ENCODE results near the gene USH2A.

- TF ChIP-seq CTCF (IDR thresholded peaks at IDR 0.05) (no peak), POLR2A (IDR thresholded peaks at IDR 0.05) (no peak), EP300 (IDR thresholded peaks at IDR 0.05) (no peak), POLR2AphosphoS5 (IDR thresholded peaks at IDR 0.05) (no peak)
Observed at GRCh38 chr1:216303690-216304089, 119.6 kb downstream of the USH2A start.
